Measurements from ENCODE around the gene RNF166. TPM values are rescaled to one million over a fixed set of nuclear protein-coding genes. Genes with fewer than 3 reads are reported as not detected.

RNF166 gene
- polyA plus RNA-seq, 1 donor from 2014 or later = 34.4 TPM

GRCh38 chr16:88662843-88663606 is 43.2 kb downstream of the RNF166 start, which contains the start of gene MVD:
MVD (minus strand) TSS chr16:88663091; CDS start chr16:88663080, 11 bp downstream.
- no peaks in the 10 kb centered on the region for H4K20me1 ChIP-seq (ENCODE audit: insufficient read depth)

DNA sequence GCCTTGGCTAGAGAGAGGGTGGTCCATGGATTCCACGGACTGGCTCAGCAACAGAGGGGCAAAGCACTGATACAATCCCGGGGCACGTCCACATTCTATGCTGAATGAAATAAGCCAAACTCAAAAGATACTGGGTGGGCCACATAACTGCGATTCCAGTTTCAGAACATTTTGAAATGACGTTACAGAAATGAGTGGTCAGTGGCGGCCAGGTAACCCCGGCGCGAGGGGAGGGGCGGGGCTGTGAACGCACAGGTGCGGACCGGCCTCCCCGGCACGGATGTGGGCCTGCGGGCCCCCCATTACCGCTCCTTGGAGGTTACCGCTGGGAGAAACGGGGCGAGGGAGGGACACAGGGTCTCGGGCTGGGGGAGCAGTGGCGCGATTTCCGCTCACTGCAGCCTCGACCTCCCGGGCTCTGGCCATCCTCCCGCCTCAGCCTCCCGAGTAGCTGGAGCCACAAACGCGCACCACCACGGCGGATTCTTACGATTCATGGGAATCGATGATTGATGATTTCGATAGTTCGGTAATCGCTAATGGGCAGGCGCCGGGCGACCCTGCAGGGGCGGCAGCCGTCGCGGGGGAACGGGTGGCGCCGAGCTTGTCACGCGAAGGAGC is 43.9 kb downstream of the RNF166 start:
- H2AFZ ChIP-seq (ENCODE audit: low read depth, low read length) = no peak overlapping the region

More at GRCh38 chr16:88662843-88663606, 43.2 kb downstream of the RNF166 start, which contains the start of gene MVD:
- Histone ChIP-seq H3F3A (ENCODE audit: insufficient read depth, low read length, poor library complexity, severe bottlenecking) (no peaks in the 10 kb centered on the region), H3K79me2 (replicated peaks; ENCODE audit: insufficient read depth, low read length) (peaks cover 28% of the 10 kb centered on the region), H3K9me3 (ENCODE audit: low read length) (no peaks in the 10 kb centered on the region), H3K9ac (ENCODE audit: low read length) (peak within 1 kb of the TSS; percentile 97), H3K27me3 (ENCODE audit: insufficient read depth, low read depth, low read length) (no peaks in the 10 kb centered on the region), H3K27ac (ENCODE audit: low read length) (peak within 1 kb of the TSS; percentile 94), H3K4me2 (ENCODE audit: low read length) (peak within 1 kb of the TSS; percentile 59), H3K36me3 (ENCODE audit: insufficient read depth, low read length) (no peaks in the 10 kb centered on the region), H2AFZ (ENCODE audit: low read depth, low read length) (peak within 1 kb of the TSS; percentile 93), H3K9me2 (ENCODE audit: insufficient read depth, low read length) (no peaks in the 10 kb centered on the region), H3K4me3 (ENCODE audit: low read length) (peak within 1 kb of the TSS; percentile 94)
- TF ChIP-seq SMC3 (conservative IDR thresholded peaks at IDR 0.05; ENCODE audit: poor library complexity) (peak; percentile 39), EZH2 (IDR thresholded peaks at IDR 0.05; ENCODE audit: borderline replicate concordance, insufficient read depth, low read length, poor library complexity, severe bottlenecking) (no peak), TAF1 (IDR thresholded peaks at IDR 0.05; ENCODE audit: low read depth) (peak; percentile 63), EP300 (conservative IDR thresholded peaks at IDR 0.05; ENCODE audit: poor library complexity, severe bottlenecking) (peak; percentile 58), RAD21 (conservative IDR thresholded peaks at IDR 0.05) (peak; percentile 24), MXI1 (conservative IDR thresholded peaks at IDR 0.05; ENCODE audit: poor library complexity, severe bottlenecking) (peak; percentile 82), POLR2AphosphoS5 (IDR thresholded peaks at IDR 0.05) (peak; percentile 93)
- TF ChIP-seq, protein P1, sequence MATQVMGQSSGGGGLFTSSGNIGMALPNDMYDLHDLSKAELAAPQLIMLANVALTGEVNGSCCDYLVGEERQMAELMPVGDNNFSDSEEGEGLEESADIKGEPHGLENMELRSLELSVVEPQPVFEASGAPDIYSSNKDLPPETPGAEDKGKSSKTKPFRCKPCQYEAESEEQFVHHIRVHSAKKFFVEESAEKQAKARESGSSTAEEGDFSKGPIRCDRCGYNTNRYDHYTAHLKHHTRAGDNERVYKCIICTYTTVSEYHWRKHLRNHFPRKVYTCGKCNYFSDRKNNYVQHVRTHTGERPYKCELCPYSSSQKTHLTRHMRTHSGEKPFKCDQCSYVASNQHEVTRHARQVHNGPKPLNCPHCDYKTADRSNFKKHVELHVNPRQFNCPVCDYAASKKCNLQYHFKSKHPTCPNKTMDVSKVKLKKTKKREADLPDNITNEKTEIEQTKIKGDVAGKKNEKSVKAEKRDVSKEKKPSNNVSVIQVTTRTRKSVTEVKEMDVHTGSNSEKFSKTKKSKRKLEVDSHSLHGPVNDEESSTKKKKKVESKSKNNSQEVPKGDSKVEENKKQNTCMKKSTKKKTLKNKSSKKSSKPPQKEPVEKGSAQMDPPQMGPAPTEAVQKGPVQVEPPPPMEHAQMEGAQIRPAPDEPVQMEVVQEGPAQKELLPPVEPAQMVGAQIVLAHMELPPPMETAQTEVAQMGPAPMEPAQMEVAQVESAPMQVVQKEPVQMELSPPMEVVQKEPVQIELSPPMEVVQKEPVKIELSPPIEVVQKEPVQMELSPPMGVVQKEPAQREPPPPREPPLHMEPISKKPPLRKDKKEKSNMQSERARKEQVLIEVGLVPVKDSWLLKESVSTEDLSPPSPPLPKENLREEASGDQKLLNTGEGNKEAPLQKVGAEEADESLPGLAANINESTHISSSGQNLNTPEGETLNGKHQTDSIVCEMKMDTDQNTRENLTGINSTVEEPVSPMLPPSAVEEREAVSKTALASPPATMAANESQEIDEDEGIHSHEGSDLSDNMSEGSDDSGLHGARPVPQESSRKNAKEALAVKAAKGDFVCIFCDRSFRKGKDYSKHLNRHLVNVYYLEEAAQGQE (IDR thresholded peaks at IDR 0.05; ENCODE audit: borderline replicate concordance) = peak; percentile 76
- TF ChIP-seq, protein P2, sequence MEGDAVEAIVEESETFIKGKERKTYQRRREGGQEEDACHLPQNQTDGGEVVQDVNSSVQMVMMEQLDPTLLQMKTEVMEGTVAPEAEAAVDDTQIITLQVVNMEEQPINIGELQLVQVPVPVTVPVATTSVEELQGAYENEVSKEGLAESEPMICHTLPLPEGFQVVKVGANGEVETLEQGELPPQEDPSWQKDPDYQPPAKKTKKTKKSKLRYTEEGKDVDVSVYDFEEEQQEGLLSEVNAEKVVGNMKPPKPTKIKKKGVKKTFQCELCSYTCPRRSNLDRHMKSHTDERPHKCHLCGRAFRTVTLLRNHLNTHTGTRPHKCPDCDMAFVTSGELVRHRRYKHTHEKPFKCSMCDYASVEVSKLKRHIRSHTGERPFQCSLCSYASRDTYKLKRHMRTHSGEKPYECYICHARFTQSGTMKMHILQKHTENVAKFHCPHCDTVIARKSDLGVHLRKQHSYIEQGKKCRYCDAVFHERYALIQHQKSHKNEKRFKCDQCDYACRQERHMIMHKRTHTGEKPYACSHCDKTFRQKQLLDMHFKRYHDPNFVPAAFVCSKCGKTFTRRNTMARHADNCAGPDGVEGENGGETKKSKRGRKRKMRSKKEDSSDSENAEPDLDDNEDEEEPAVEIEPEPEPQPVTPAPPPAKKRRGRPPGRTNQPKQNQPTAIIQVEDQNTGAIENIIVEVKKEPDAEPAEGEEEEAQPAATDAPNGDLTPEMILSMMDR (IDR thresholded peaks at IDR 0.05; ENCODE audit: poor library complexity, severe bottlenecking) = peak; percentile 47

More for the DNA sequence above, 43.9 kb downstream of the RNF166 start:
- H3K9me3 ChIP-seq (ENCODE audit: low read length) = no peaks in the 10 kb centered on the region
- H4K20me1 ChIP-seq (ENCODE audit: insufficient read depth) = no peaks in the 10 kb centered on the region
- H3K27me3 ChIP-seq (ENCODE audit: insufficient read depth, low read depth, low read length) = no peaks in the 10 kb centered on the region
- peak overlapping the region; percentile 97 for H3K9ac ChIP-seq (ENCODE audit: low read length)
- TF ChIP-seq, protein P1 (IDR thresholded peaks at IDR 0.05; ENCODE audit: borderline replicate concordance) = peak; percentile 12
- TF ChIP-seq EP300 (conservative IDR thresholded peaks at IDR 0.05; ENCODE audit: poor library complexity, severe bottlenecking) (no peak), TAF1 (IDR thresholded peaks at IDR 0.05; ENCODE audit: low read depth) (no peak)
- H3K4me3 ChIP-seq (ENCODE audit: low read length) = peak overlapping the region; percentile 94
- H3K79me2 ChIP-seq (replicated peaks; ENCODE audit: insufficient read depth, low read length) = peaks cover 28% of the 10 kb centered on the region
- H3K36me3 ChIP-seq (ENCODE audit: insufficient read depth, low read length) = no peaks in the 10 kb centered on the region
- H3K27ac ChIP-seq (ENCODE audit: low read length) = peak overlapping the region; percentile 94
- no peaks in the 10 kb centered on the region for H3F3A ChIP-seq (ENCODE audit: insufficient read depth, low read length, poor library complexity, severe bottlenecking)
- no peaks in the 10 kb centered on the region for H3K9me2 ChIP-seq (ENCODE audit: insufficient read depth, low read length)
- peak overlapping the region; percentile 27 for H3K4me2 ChIP-seq (ENCODE audit: low read length)

Measured in neural cell (in vitro differentiated cells).